ENCODE data around the gene SMOC1. TPM values are rescaled to one million over a fixed set of nuclear protein-coding genes. Genes with fewer than 3 reads are reported as not detected.

SMOC1 gene
- total and polyA plus RNA-seq, 5 donors from 2014 or later = not detected

DNA sequence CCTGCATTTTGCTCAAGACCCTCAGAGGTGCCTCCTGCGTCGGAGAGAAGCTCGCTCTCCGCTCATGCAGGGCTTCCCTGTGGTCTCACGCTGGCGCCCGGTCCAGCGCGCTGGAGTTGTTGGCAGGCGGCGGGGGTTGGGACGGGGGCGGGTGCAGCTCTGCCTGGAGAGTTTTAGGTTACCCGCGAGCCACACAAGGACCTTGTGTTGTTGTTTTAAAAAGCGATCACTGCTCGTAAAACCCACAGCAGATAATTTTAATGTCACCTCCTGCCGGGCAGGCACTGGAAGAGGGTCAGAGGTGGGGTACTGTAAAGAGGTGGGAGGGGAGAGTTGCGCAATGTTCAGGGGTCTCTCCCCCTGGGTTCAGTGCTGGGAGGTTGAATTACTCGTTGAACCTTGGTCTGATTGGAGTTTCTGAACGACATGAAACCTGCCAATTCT, 850 bp downstream of the SMOC1 start:
- no peak overlapping the region for H3K27ac Mint-ChIP-seq
- H3K4me3 ChIP-seq (ENCODE audit: low read depth, low read length) = no peak overlapping the region
- no peak for ATAC-seq (ENCODE audit: low read depth in 2 of 2)
- no peaks in the 10 kb centered on the region for H3K9me3 ChIP-seq (ENCODE audit: control insufficient read depth in 2 of 2, low read length in 2 of 2)
- no peaks in the 10 kb centered on the region for H3K36me3 Mint-ChIP-seq
- no peak overlapping the region for H3K27ac ChIP-seq (ENCODE audit: insufficient read depth, low read length, poor library complexity, severe bottlenecking)
- peaks cover 64% of the 10 kb centered on the region for H3K27me3 Mint-ChIP-seq
- H3K4me3 Mint-ChIP-seq = no peak overlapping the region
- H3K4me1 Mint-ChIP-seq = peaks cover 0 to 4% (median 0%) of the 10 kb centered on the region in 4 donors
- no peaks in the 10 kb centered on the region for H3K4me1 ChIP-seq (ENCODE audit: control insufficient read depth, insufficient read depth, low read length, poor library complexity, severe bottlenecking)
- H3K9me3 Mint-ChIP-seq = peaks cover 0 to 6% (median 0%) of the 10 kb centered on the region in 7 donors
- peaks cover 16% of the 10 kb centered on the region for H3K27me3 ChIP-seq (ENCODE audit: control insufficient read depth, insufficient read depth, low read length)
- DNase-seq = no peak
- H3K36me3 ChIP-seq (ENCODE audit: control insufficient read depth, insufficient read depth, low read length) = no peaks in the 10 kb centered on the region

DNA sequence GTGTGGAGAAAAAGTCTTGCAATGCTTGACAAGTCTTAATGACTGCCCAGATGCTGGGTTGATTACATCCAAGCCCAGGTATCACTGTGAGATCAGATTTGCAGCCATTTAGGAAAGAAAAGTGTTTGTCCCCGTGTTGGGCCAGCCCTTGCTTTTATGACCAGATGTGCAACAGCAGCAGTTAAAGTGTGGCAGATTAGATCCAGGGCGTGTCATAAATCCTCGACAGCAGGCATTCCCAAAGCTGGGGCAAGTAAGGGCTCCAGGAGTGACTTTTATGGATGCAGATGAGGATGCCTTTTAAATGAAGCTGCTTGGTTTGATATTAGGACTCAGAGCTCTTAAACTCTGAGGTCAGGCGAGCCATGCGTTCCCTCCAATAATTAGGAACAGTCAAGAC, 1.7 kb downstream of the SMOC1 start:
- DNase-seq (no peak), ATAC-seq (ENCODE audit: low read depth in 2 of 2) (no peak)
- peaks cover 0 to 4% (median 0%) of the 10 kb centered on the region in 4 donors for H3K4me1 Mint-ChIP-seq
- Histone ChIP-seq H3K27me3 (ENCODE audit: control insufficient read depth, insufficient read depth, low read length) (peaks cover 16% of the 10 kb centered on the region), H3K36me3 (ENCODE audit: control insufficient read depth, insufficient read depth, low read length) (no peaks in the 10 kb centered on the region), H3K9me3 (ENCODE audit: control insufficient read depth in 2 of 2, low read length in 2 of 2) (no peaks in the 10 kb centered on the region), H3K4me1 (ENCODE audit: control insufficient read depth, insufficient read depth, low read length, poor library complexity, severe bottlenecking) (no peaks in the 10 kb centered on the region), H3K4me3 (ENCODE audit: low read depth, low read length) (no peak overlapping the region), H3K27ac (ENCODE audit: insufficient read depth, low read length, poor library complexity, severe bottlenecking) (no peak overlapping the region)
- H3K27ac Mint-ChIP-seq = no peak overlapping the region
- no peaks in the 10 kb centered on the region for H3K36me3 Mint-ChIP-seq
- H3K27me3 Mint-ChIP-seq = peaks cover 62% of the 10 kb centered on the region
- H3K4me3 Mint-ChIP-seq = no peak overlapping the region
- H3K9me3 Mint-ChIP-seq = peaks cover 0 to 2% (median 0%) of the 10 kb centered on the region in 7 donors

DNA sequence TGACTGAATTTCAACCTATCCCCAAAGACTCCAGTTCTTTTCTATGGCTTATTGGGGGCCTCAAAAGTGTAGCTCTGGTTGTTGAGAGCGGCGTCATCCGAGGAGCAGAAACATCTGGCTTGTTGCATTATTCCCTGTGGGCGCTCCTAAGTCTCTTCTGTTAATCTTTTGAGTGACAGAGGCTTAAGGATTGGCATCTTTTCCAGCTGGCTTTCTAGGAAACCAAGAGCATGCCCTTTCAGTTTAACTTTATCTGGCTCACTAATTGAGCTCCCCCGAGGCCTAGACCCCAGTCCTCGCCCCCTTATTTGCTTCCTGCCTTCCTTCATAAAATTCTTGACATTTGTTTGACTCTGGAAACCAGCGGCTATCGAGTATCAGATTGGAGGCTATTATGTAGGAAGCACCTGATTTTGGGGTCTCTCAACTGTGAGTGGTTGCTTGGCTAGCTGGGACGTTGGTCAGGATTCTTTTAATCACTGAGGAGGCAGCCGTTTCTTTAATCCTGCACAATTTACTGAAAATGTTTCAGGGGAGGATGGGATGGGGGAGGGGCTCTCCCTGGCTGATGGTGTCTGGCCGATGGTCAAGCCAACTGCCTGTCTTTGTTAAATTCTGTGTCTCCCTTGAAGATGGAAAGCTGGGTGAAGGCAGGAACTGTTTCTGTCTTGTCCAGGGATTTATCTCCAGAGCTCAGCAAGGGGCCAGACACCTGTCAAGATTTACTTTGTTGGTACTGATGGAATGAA, 3.1 kb downstream of the SMOC1 start:
- H3K36me3 ChIP-seq (ENCODE audit: control insufficient read depth, insufficient read depth, low read length) = no peaks in the 10 kb centered on the region
- H3K27me3 ChIP-seq (ENCODE audit: control insufficient read depth, insufficient read depth, low read length) = peaks cover 12% of the 10 kb centered on the region
- peaks cover 0 to 4% (median 0%) of the 10 kb centered on the region in 4 donors for H3K4me1 Mint-ChIP-seq
- no peak overlapping the region for H3K4me3 ChIP-seq (ENCODE audit: low read depth, low read length)
- H3K4me1 ChIP-seq (ENCODE audit: control insufficient read depth, insufficient read depth, low read length, poor library complexity, severe bottlenecking) = no peaks in the 10 kb centered on the region
- no peak overlapping the region for H3K27ac Mint-ChIP-seq
- H3K27me3 Mint-ChIP-seq = peaks cover 54% of the 10 kb centered on the region
- no peaks in the 10 kb centered on the region for H3K36me3 Mint-ChIP-seq
- DNase-seq (no peak), ATAC-seq (ENCODE audit: low read depth in 2 of 2) (no peak)
- H3K27ac ChIP-seq (ENCODE audit: insufficient read depth, low read length, poor library complexity, severe bottlenecking) = no peak overlapping the region
- H3K4me3 Mint-ChIP-seq = no peak overlapping the region
- no peaks in the 10 kb centered on the region for H3K9me3 ChIP-seq (ENCODE audit: control insufficient read depth in 2 of 2, low read length in 2 of 2)
- peaks cover 0 to 1% (median 0%) of the 10 kb centered on the region in 7 donors for H3K9me3 Mint-ChIP-seq

DNA sequence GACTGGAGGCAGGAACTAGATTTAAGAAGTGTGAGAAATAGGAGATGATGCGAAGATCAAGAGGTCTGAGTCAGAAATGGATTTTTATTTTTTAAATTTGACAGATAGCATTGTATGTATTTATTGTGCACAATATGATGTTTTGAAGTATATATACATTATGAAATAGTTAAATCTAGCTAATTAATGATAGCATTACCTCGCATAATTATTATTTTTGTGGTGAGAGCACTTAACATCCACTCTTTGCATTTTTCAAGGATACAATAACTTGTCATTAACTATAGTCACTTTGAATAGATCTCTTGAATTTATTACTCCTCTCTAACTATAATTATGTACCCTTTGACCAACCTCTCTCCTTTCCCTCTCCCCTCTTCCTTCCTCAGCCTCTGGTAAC, 3.7 kb downstream of the SMOC1 start:
- no peak for ATAC-seq (ENCODE audit: low read depth in 2 of 2)
- H3K4me3 Mint-ChIP-seq = peak overlapping the region in 1 of 4 donors; percentile 23

DNA sequence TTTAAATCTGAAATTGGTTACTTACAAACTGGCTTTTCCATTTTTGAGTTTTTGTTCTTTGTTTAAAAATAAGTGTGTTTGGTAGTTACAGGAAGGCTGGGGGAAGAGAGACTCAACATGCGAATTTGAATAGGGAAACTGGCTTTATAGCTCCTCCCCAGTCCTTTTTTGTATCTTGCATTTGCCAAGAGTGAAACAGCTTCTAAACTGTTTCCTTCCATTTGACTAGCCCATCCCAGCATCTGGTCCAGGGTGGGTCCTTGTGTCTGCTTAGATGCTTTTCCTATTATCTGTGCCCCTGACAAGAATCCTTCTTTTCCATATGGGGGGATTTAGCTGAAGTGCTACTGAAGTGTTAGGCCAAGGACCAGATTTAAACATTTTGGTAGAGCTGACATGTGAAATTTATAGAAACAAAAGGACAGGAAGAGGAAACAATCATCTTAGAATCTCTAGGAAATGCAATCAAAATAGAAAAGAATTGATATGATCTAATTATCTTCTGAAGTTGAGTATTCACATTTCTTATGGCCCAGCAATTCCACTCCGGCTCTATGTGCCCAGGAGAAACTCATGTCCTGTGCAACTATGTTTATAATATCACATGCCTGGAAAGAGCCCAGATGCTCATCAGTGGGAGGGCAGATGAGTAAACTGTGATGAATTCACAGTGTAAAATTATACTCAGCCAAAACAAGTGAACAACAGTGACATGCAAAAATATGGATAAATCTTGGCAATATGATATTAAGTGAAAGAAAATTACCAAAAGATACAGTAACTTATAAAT, 7.4 kb downstream of the SMOC1 start:
- H3K9me3 ChIP-seq (ENCODE audit: control insufficient read depth in 2 of 2, low read length in 2 of 2) = no peaks in the 10 kb centered on the region
- DNase-seq (no peak), ATAC-seq (ENCODE audit: low read depth in 2 of 2) (no peak)
- no peak overlapping the region for H3K27ac Mint-ChIP-seq
- no peak overlapping the region for H3K4me3 Mint-ChIP-seq
- peaks cover 27% of the 10 kb centered on the region for H3K27me3 Mint-ChIP-seq
- no peaks in the 10 kb centered on the region for H3K36me3 ChIP-seq (ENCODE audit: control insufficient read depth, insufficient read depth, low read length)
- no peaks in the 10 kb centered on the region for H3K4me1 ChIP-seq (ENCODE audit: control insufficient read depth, insufficient read depth, low read length, poor library complexity, severe bottlenecking)
- H3K27ac ChIP-seq (ENCODE audit: insufficient read depth, low read length, poor library complexity, severe bottlenecking) = no peak overlapping the region
- no peaks in the 10 kb centered on the region for H3K4me1 Mint-ChIP-seq
- H3K27me3 ChIP-seq (ENCODE audit: control insufficient read depth, insufficient read depth, low read length) = peaks cover 7% of the 10 kb centered on the region
- H3K9me3 Mint-ChIP-seq = peaks cover 0 to 2% (median 0%) of the 10 kb centered on the region in 7 donors
- H3K36me3 Mint-ChIP-seq = no peaks in the 10 kb centered on the region
- H3K4me3 ChIP-seq (ENCODE audit: low read depth, low read length) = no peak overlapping the region

More for the DNA sequence above, 3.7 kb downstream of the SMOC1 start:
- Histone ChIP-seq H3K27ac (ENCODE audit: insufficient read depth, low read length, poor library complexity, severe bottlenecking) (no peak overlapping the region), H3K9me3 (ENCODE audit: control insufficient read depth in 2 of 2, low read length in 2 of 2) (no peaks in the 10 kb centered on the region), H3K27me3 (ENCODE audit: control insufficient read depth, insufficient read depth, low read length) (peaks cover 11% of the 10 kb centered on the region), H3K36me3 (ENCODE audit: control insufficient read depth, insufficient read depth, low read length) (no peaks in the 10 kb centered on the region), H3K4me1 (ENCODE audit: control insufficient read depth, insufficient read depth, low read length, poor library complexity, severe bottlenecking) (no peaks in the 10 kb centered on the region), H3K4me3 (ENCODE audit: low read depth, low read length) (no peak overlapping the region)
- peaks cover 0 to 1% (median 0%) of the 10 kb centered on the region in 7 donors for H3K9me3 Mint-ChIP-seq
- H3K36me3 Mint-ChIP-seq = no peaks in the 10 kb centered on the region
- peaks cover 48% of the 10 kb centered on the region for H3K27me3 Mint-ChIP-seq
- no peak overlapping the region for H3K27ac Mint-ChIP-seq
- no peaks in the 10 kb centered on the region for H3K4me1 Mint-ChIP-seq
- no peak for DNase-seq

DNA sequence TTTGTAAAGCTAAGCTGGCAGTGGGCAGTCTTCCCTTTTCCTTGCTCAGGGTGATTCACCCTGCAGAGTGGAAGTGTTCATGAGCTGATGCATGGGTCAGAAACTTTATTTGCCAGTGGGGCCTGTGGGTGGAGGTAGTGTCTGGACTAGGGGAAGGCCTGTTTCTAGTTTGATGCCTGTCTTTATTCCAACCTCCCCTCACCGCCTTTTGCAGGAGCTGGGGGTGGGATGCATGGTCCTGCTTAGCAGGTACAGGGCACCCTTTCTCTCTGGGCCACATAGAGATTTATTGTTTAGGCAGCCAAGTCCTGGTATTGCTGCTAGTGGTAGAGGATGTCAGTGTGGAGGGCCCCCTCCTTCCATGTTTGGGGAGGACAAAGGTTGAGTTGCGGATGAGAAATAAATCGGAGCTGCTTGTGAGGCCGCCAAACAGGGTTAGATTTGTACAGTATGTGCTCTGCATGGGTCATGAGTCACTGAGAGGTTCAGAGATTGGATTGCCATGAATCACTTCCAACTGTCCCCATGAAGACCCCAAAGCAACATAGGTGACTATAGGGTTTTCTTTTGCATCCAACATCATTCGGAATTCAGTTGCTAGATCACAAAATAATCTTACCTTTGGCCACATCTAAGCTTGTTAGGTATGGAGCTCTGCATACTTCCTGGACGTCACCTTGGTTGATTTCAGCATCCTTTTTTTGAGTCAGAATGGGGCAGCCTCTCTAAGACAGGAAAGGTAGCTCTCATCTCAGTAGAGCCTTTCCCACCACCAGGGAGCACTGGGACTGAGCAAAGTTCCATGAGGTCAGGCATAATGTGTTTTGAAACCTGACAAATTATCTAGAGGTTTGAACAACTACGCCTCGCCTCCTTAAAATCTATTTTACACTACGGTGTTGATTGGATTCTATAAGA, 8.8 kb downstream of the SMOC1 start:
- no peaks in the 10 kb centered on the region for H3K4me1 Mint-ChIP-seq
- H3K4me3 Mint-ChIP-seq = no peak overlapping the region
- H3K27me3 Mint-ChIP-seq = peaks cover 35% of the 10 kb centered on the region
- H3K27ac ChIP-seq (ENCODE audit: insufficient read depth, low read length, poor library complexity, severe bottlenecking) = no peak overlapping the region
- no peaks in the 10 kb centered on the region for H3K36me3 ChIP-seq (ENCODE audit: control insufficient read depth, insufficient read depth, low read length)
- no peak overlapping the region for H3K27ac Mint-ChIP-seq
- DNase-seq (no peak), ATAC-seq (ENCODE audit: low read depth in 2 of 2) (no peak)
- H3K4me1 ChIP-seq (ENCODE audit: control insufficient read depth, insufficient read depth, low read length, poor library complexity, severe bottlenecking) = no peaks in the 10 kb centered on the region
- peaks cover 10% of the 10 kb centered on the region for H3K27me3 ChIP-seq (ENCODE audit: control insufficient read depth, insufficient read depth, low read length)
- no peak overlapping the region for H3K4me3 ChIP-seq (ENCODE audit: low read depth, low read length)
- H3K36me3 Mint-ChIP-seq = no peaks in the 10 kb centered on the region
- H3K9me3 Mint-ChIP-seq = peaks cover 0 to 3% (median 0%) of the 10 kb centered on the region in 7 donors
- no peaks in the 10 kb centered on the region for H3K9me3 ChIP-seq (ENCODE audit: control insufficient read depth in 2 of 2, low read length in 2 of 2)

DNA sequence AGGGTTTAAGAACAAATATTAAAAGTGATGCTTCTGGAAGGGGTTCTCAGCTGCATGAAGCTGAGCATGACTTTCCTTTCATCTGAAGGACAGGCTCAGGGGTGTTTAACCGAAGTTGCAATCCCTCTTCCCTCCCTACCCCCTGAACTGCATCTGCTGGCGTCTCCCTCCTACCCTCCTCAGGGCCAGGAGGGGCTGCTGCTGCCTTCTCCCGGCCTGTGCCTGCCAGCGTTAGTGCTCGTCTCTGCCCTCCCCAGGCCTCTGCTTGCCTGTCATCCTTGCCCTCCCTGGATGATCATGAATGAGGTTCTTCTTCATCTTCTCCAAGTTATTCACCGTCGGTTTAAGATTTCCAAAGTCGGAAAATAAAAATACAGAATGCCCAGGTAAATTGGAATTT, 12.2 kb downstream of the SMOC1 start:
- peaks cover under 1 to 1% of the 10 kb centered on the region in 2 experiments for H3K9me3 ChIP-seq (ENCODE audit: control insufficient read depth in 2 of 2, low read length in 2 of 2)
- H3K27me3 ChIP-seq (ENCODE audit: control insufficient read depth, insufficient read depth, low read length) = peaks cover 15% of the 10 kb centered on the region
- H3K4me1 ChIP-seq (ENCODE audit: control insufficient read depth, insufficient read depth, low read length, poor library complexity, severe bottlenecking) = no peaks in the 10 kb centered on the region
- DNase-seq (no peak), ATAC-seq (ENCODE audit: low read depth in 2 of 2) (no peak)
- peaks cover 0 to 14% (median 0%) of the 10 kb centered on the region in 7 donors for H3K9me3 Mint-ChIP-seq
- H3K4me1 Mint-ChIP-seq = no peaks in the 10 kb centered on the region
- no peak overlapping the region for H3K4me3 ChIP-seq (ENCODE audit: low read depth, low read length)
- no peak overlapping the region for H3K27ac Mint-ChIP-seq
- no peaks in the 10 kb centered on the region for H3K36me3 Mint-ChIP-seq
- no peak overlapping the region for H3K4me3 Mint-ChIP-seq
- peaks cover 41% of the 10 kb centered on the region for H3K27me3 Mint-ChIP-seq
- H3K27ac ChIP-seq (ENCODE audit: insufficient read depth, low read length, poor library complexity, severe bottlenecking) = no peak overlapping the region
- no peaks in the 10 kb centered on the region for H3K36me3 ChIP-seq (ENCODE audit: control insufficient read depth, insufficient read depth, low read length)
